Measurements from ENCODE around the gene CDYL.

The CDYL gene

GRCh38 chr6:4852938-4853337, 76.7 kb downstream of the CDYL start:
- DNase-seq (ENCODE audit: low spot score): no peak
- TF ChIP-seq, protein P1, sequence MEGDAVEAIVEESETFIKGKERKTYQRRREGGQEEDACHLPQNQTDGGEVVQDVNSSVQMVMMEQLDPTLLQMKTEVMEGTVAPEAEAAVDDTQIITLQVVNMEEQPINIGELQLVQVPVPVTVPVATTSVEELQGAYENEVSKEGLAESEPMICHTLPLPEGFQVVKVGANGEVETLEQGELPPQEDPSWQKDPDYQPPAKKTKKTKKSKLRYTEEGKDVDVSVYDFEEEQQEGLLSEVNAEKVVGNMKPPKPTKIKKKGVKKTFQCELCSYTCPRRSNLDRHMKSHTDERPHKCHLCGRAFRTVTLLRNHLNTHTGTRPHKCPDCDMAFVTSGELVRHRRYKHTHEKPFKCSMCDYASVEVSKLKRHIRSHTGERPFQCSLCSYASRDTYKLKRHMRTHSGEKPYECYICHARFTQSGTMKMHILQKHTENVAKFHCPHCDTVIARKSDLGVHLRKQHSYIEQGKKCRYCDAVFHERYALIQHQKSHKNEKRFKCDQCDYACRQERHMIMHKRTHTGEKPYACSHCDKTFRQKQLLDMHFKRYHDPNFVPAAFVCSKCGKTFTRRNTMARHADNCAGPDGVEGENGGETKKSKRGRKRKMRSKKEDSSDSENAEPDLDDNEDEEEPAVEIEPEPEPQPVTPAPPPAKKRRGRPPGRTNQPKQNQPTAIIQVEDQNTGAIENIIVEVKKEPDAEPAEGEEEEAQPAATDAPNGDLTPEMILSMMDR (IDR thresholded peaks at IDR 0.05; ENCODE audit: extremely low read depth, missing control alignments): no peak

DNA sequence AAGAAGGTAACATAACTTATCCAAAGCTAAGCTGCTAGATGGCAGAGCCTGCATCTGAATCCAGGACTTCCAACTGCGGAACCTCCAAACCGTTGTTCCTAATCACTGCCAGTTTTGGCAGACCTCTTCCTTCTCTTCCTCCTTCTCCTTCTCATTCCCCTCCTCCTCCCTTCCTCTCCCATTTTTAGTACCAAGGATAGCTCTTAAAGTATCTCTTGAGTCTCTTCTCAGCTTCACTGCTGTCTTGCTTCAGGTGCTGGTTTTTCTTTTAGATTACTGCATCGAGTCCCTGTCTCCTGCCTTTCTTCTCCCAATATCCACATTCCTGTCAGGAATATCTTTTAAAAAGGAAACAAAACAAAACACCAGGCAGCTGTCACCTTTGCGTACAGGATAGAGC, 77.1 kb downstream of the CDYL start:
- TF ChIP-seq, protein P1 (IDR thresholded peaks at IDR 0.05; ENCODE audit: extremely low read depth, missing control alignments): no peak
- no peak for DNase-seq (ENCODE audit: low spot score)

DNA sequence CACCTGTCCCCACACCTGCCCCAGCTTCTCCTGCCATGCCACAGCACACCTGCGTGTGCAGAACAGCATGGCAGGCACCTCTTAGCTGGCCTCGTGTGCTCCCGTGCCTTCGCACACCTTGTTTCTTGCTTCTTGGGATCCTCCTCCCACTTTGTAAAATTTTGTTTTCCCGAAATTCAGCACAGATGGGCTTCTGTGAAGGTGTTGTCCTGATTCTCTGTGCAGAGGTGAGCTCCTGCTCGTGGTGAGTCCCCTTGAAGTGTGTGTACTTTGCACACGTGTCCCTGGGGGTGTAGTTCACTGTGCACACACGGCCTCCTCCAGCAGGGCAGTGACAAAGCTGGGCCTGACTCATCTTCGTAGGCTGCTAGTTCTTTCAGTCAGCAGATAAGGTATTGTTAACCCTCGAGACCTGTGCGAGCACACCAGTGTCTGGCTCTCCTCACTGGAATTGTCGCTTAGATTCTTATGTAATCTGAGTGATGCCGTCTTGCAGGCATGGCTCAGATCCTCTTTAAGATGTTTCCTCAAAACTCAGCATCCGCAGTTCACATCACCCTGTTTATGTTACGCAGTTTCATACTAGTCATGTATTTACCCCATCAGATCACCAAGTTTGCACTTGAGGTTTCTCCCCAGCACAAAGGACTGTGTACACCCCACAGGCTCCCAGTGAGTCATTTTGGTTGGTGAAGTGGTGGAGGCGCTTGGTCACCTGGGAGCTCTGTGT, 77.7 kb downstream of the CDYL start:
- no peak for DNase-seq (ENCODE audit: low spot score)

DNA sequence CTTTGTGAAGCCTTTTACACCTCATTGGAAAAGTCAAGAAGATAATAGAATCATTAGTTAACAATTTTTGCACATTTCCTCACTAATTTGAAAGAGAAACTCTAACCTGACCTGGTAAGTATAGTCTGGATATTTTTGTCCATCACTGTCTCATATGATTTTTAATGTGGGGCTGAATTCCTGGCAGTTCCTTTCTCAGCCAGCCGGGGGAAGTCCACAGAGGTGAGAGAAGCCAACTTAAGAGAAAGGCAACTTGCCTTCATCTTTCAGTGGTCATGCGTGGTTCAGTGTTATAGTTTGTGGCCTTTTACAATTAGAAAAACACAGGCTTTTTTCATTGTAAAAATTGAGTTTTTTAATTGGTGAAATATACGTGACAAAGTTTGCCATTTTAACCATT, 80.6 kb downstream of the CDYL start:
- no peak for DNase-seq (ENCODE audit: low spot score)
- TF ChIP-seq, protein P1 (IDR thresholded peaks at IDR 0.05; ENCODE audit: extremely low read depth, missing control alignments): no peak

More for the DNA sequence above, 77.7 kb downstream of the CDYL start:
- TF ChIP-seq, protein P1 (IDR thresholded peaks at IDR 0.05; ENCODE audit: extremely low read depth, missing control alignments): no peak

DNA sequence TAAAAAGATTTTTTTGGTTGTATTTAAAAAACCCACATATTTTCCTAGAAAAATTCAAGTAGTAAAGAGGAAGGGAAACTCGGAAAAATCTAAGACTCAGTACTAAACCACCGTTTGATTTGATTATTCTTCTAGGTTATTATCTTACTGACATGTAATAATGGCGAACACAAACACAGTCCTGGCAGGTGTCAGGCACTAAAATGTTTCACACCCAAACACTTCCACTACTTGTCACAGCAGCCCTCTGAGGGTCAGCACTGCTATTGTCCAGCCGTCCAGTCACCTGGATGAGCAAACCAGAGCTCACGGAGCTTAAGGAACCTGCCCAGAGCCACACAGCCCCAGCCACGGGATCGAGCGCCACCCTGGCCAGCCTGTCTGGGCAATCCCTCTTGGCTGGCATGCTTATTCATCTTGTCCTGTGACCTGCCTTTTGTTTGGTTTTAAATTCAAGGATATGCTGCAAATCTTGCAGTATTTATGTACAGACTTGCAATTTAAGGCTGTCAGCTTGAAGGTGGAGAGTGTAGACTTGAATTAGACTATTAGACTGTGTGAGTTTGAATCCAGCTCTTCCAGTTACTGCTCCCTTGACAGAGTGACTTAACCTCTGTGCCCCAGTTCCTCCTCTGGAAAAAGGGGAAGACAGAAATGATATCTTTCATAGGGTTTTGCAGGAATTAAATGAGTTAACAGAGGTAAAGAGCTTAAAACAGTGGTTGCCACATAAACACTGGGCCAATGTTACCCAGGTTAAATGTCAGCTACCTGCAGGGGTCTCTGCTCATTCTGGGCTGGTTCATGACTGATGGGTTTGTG, 82.2 kb downstream of the CDYL start:
- no peak for DNase-seq (ENCODE audit: low spot score)
- TF ChIP-seq, protein P1 (IDR thresholded peaks at IDR 0.05; ENCODE audit: extremely low read depth, missing control alignments): no peak

- TF ChIP-seq, protein P1 (IDR thresholded peaks at IDR 0.05; ENCODE audit: extremely low read depth, missing control alignments): no peak
- DNase-seq (ENCODE audit: low spot score): no peak
Measured at GRCh38 chr6:4860387-4860786, 84.2 kb downstream of the CDYL start.

GRCh38 chr6:4861564-4861963, 85.4 kb downstream of the CDYL start:
- TF ChIP-seq, protein P1 (IDR thresholded peaks at IDR 0.05; ENCODE audit: extremely low read depth, missing control alignments): no peak
- no peak for DNase-seq (ENCODE audit: low spot score)

Measured in GM20000 (cell line).